NCI-H510A treated with DMSO at 0.1 percent for 48 hours (cell line): ENCODE measurements around the gene AP2B1.

Experiments
- DNase-seq: peaks from one replicate; lab custom pipeline; 2025; lab: John Stamatoyannopoulos, UW

Gene AP2B1

DNA sequence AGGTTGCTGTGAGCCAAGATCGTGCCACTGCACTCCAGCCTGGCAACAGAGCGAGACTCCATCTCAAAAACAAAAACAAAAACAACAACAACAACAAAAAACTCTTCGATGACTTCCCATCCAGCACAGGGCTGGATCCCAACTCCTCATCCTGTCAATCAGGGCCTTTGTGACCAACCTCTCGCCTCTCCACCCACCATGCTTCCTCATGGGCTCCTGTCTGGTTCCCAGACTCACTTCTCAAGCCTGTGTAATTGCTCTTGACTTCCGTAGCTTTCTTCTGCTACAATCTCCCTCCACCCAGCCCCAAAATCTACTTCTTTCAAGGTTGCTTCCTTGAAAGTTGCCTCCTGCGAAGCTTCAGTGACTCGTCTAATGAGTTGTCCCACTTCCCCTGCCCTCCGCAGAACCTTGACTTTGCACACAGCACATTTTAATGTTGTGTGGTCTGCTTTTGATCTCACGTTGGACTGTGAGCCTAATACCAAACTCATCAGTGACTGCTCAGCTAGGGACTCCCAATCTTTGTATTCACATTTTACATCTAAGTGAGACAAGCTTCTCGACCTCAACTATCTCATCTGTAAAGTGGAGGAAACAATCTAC is 143.4 kb downstream of the AP2B1 start:
- DNase-seq: no peak

DNA sequence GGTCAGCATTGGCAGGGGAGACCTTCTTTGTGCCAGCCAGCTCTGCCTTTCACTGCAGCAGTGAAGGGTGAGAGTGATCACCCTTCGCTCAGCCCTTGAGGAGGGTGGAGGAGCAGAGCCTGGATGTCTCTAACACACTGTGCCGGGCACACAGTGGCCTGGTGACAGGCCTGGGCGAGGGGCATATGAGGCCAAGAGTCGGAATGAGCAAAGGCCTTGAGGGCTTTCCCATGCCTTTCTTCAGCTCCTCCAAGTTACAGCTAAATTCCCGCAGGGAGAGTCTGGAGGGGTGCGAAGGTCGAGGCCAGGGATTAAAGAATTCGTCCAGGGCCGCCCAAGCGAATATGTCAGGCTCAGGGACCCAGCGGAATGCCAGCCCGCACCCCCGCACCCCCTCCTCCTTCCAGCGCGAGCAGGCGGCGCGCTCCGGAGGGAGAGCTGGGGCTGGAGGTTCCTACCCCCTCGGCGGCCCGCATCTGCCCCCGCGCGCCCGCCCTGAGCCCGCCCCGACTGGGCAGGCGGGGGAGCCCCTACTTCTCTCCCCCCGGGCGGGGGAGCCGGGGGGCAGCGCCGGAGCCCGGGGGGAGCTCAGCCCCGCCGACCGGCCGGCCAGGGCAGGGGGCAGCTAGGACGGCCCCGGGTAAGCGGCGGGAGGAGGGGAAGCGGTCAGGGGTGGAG is 144.3 kb downstream of the AP2B1 start, which contains the start of gene RASL10B:
Gene RASL10B, plus strand, starts transcription at position 401 of the 678 bp plus-strand sequence. CDS start 3,546 bp downstream, outside the sequence.
- DNase-seq: peak; percentile 22

DNA sequence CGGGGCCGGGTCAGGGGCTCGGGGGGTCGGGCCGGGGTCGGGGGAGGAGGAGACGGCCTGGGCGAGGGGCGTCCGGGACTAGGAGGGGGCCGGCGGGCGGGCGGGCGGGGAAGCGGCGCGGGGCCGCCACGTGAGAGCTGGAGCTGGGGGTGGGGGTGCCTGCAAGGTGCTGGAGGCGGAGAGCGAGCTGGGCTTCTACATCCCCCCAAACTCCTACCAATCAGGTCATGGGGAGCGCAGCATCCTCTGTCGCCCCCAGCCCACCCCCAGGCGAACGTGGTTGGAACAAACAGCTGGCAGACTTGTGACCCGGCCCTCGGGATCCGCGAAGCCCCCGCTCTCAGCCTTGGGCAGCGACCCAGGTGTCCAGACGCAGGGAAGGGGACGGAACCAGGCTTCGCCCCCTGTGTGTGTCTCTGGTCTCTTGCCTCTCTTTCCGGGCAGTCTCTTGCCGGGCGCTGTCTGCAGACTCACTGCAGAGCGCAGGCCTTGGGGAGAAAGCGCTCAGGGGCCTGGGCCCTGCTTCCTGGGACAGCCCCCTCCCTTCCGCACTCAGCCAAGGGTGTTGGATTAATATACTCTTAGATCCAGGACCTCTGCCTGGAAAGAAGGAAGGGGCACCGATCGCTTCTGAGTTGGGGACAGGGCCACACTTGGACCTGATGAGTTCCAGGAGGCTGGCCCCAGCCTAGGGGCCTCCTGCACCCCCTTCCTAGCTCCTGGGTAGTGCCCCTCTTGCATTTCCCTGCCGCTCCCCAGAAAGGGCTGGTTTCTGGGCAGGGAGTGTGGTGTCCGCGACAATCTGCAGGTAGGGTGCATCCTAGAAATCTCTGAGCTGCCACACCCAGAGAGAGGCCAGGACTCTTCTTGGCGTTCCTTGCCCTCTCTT is 145.0 kb downstream of the AP2B1 start:
- DNase-seq: no peak

DNA sequence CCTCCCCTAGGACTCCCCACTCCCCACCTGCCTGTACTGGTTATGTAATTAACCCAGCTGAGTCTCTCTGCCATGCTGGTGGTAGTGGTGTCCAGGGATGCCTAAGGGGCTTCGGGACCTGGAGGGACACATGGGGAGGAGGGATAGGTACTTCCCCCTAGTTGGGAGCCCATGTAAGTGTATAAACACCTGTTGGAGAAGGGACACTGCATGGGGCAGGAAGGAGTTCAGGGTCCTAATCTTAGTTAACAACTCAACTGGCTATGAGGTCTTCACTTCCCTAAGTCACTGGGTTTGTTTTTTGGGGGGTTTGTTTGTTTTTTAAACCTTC is 145.6 kb downstream of the AP2B1 start:
- DNase-seq: no peak

- no peak for DNase-seq
These were observed 146.2 kb downstream of the AP2B1 start for GRCh38 chr17:35733366-35733765.

- no peak for DNase-seq
These were observed 147.3 kb downstream of the AP2B1 start for GRCh38 chr17:35734396-35734795.

DNA sequence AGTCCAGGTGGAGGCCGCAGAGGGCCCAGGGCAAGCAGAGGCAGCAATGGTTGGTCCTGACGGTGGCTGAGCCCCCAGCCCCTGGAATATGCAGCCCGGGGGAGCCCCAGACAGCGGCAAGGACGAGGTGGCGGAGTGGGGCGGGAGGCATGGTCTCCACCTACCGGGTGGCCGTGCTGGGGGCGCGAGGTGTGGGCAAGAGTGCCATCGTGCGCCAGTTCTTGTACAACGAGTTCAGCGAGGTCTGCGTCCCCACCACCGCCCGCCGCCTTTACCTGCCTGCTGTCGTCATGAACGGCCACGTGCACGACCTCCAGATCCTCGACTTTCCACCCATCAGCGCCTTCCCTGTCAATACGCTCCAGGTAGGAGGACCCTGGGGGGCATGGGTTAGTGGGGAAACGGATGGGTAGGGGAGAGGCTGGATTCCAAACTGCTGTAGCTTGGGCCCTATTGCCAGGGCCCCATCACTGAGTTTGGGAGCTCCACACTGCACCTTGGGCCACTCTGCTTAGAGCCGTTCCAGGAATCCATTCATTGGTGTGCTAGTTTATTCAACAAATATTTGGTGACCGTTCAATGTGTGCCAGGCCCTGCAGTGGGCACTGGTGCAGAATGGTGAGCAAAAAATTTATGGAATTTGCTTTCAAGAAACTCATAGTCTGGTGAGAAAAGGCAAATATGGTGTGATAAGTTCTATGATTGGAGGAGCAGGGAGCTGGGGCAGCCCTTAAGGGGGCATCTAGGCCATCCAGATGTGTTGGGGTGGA is 148.1 kb downstream of the AP2B1 start:
- DNase-seq: no peak

DNA sequence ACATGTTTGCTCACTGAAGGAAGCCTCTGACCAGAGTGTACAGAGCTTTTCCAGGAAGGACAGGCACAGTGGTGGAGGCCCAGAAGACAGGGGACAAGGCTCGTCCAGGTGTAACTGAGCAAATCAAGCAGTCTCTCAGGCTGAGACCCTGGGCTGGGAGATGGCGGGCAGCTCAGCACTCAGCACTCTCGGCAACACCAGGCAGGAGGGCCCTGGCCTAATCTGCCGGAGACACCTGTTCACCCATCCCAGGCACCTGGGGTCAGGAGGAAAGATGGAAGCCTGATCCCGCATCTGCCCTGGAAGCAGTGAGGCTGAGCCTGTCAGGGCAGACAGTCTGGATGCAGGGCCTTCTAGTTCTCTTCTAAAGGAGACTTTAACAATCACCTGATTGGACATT is 149.1 kb downstream of the AP2B1 start:
- no peak for DNase-seq

DNA sequence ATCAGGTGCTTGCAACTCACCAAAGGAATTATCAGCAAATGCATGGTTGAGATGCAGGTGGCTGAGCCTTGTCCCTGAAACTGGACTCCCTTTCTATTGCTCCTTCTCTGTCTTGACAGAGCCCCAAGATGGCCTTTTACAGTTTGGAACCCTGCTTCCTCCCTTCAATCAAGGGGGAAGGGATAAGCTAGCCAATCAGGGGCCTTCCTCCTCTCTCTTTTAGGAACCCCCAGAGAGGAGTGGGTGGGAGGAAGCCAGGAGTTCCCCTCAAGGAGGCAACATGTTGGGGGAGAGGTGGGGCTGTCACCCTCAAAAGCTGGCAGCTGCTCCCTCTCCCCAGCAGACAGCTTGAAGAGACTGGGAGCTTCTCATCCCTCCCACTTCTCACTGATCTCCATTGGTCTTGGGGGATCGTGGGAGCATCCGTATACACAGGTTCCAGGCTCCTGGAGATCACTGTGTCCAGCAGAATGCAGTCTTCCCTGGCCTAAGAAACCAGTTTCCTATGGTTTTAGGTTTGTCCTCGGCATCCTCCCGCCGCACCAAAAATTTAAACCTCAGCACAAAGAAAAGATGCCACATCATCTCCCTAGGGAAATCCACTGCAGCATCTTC is 151.5 kb downstream of the AP2B1 start:
- DNase-seq: no peak

DNA sequence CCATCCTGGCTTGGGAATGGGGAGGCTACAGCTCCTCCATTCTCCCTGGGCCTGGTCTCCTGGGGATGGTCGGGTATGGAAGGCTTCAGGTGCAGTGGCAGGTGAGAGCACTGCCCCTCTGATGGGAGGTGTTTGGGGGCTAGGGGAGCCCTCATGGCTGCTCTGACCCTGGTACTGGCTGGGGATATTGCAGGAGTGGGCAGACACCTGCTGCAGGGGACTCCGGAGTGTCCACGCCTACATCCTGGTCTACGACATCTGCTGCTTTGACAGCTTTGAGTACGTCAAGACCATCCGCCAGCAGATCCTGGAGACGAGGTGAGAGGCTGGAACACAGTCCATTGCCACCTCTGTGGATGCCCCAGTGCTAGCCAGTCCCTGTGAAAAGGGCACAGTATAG is 153.1 kb downstream of the AP2B1 start:
- DNase-seq: no peak

DNA sequence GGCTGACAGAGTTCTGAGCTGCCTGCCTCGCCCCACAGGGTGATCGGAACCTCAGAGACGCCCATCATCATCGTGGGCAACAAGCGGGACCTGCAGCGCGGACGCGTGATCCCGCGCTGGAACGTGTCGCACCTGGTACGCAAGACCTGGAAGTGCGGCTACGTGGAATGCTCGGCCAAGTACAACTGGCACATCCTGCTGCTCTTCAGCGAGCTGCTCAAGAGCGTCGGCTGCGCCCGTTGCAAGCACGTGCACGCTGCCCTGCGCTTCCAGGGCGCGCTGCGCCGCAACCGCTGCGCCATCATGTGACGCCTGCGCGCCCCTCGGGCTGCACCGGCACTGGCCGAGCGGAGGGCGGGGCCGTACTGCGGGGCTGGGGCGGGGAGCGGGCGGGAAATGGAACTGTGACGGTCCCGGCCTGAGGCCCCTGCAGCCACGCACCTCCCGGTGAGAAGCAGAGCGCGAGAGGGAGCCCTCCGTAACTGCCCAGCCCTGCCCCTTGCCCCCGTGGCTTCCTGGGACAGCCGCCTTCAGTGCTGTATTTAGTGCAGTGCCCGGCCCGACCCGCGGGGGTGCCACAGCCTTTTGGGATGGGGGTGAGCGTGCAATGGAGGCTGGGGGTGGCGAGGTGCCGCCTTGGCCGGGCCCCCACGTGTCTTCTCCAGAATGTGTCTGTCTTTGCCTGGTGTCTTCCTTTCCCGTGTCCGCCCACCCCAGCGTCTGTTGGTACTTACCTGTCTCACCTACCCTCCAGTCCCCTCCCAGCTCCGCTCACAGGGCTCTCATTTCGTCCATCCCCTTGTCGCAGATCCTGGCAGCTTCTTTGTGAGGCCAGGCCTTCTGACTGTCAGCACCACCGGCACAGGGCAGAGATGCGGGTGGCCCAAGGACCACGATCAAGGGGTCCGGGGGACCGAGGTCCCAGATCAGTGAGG is 154.1 kb downstream of the AP2B1 start:
- DNase-seq: no peak

- no peak for DNase-seq
These were observed 155.4 kb downstream of the AP2B1 start for GRCh38 chr17:35742496-35742895.

GRCh38 chr17:35742896-35743477 is 155.9 kb downstream of the AP2B1 start:
- no peak for DNase-seq

DNA sequence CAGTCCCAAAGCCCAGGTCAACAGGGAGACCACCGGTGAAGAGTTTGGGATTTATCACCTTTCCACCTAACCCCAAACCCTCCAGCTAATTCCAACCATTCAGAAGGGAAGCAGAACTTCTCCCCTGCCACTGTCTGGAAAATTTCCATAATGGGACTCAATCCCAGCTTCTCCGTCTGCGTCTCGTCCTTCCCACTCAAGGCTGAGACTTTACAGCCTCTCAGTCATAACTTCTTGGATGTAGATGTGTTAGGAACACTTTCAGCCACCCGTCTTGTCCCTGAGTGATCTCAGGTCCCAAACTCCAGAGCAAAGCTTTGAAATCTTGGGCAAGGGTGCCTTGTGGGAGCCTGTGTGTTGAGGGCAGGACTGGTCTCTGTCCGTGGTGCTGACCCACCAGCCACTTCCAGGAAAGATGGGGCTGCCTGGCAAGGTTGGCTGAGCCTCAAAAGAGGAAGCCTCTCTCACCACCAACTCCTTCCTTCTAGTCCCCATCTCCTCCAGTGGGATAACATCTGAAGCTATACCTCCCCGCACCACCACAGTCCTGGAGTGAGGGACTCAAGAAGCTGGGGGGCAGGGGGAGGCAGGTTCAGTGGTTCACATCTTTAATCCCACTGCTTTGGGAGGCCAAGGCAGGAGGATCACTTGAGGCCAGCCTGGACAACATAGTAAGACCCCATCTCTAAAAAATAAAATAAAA is 156.7 kb downstream of the AP2B1 start:
- no peak for DNase-seq

DNA sequence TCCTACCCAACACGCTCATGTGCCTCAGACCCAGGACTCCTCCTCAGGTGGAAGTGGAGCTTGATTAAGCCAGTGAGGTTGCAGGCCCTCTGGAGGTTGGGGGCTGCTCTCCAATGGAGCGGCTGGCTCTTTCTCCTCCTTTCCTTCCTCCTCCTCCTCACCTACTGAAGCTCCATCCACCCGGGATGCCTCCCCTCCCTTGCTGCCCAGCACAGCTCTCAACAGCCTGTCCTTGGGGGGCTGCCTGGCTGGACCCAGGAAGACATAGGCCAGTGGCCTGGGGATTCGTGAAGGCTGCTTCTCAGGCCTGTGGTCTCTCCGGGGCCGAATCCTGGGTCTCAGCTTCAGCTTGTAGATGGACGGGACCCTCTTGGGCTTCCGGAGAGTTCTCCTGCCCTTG is 157.7 kb downstream of the AP2B1 start:
- DNase-seq: no peak

GRCh38 chr17:35745246-35745645 is 158.1 kb downstream of the AP2B1 start:
- DNase-seq: no peak

DNA sequence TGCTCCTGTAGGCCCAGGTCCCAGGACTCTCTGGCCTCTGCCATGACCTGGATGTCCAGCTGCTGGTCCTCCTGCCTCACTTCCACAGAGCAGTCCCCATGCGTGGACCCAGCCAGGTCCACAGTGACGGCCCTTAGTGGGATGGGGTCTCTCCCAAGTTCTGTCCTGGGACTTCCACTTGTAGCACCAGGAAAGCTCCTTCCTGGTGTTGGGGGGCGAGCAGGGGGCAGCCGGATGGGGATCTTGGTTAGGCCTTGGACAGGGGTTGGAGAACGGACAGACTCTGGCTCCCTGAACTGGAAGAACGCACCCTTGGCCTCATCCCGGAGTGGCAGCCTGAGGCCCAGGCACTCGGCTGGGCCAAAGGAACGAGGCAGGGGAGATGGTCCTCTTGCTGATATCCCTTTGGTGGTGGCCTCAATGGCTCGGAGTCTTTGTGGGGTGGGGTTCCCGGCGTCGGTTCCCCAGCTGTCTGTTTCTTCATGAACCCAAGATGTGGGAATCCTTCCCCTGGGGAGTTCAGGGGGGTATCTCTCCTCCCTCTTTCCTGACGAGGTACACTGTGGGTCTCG is 158.7 kb downstream of the AP2B1 start:
- DNase-seq: no peak

GRCh38 chr17:35747540-35748017 is 160.5 kb downstream of the AP2B1 start:
- DNase-seq: peak; percentile 72

GRCh38 chr17:35748341-35748841 is 161.3 kb downstream of the AP2B1 start:
- no peak for DNase-seq
